ENCODE results near the gene PTCH2.

The PTCH2 gene

GRCh38 chr1:44776730-44777068 lies 66.4 kb downstream of the PTCH2 start:
- no peak for DNase-seq

GRCh38 chr1:44775930-44776729 lies 66.9 kb downstream of the PTCH2 start:
- DNase-seq = no peak

GRCh38 chr1:44775078-44775929 lies 67.7 kb downstream of the PTCH2 start, which contains the start of gene RPS8:
TSS of gene RPS8 (plus strand) at chr1:44775540. CDS start at chr1:44775597, 57 bp downstream.
- DNase-seq = peak; percentile 96

Data from NCI-H2107 (cell line).